Calu3 (cell line): ENCODE measurements around the gene ZC3H13. TPM values are rescaled to one million over a fixed set of nuclear protein-coding genes. Genes with fewer than 3 reads are reported as not detected.

Experiments
- BruUV-seq: library from RNA; stranded (reverse); fragments of 400-500 nt; replicated peaks from 2 replicates; lab custom pipeline; 2021; lab: Mats Ljungman, UMichigan
- CTCF ChIA-PET: fragments of 300-600 bp; sonication (Branson Sonifier 250); formaldehyde crosslinking; loops from one replicate; lab custom pipeline; 2022; ENCODE audit warnings: antibody characterized with exemption; lab: Charles Lee
- DNase-seq: peaks from one replicate; pipeline ENCODE4 v3.0.0; 2022
- H3K27ac Mint-ChIP-seq: one replicate; pipeline ENCODE4 v1.8.0; 2022; ENCODE audit warnings: mixed read lengths; ENCODE audit not compliant: unreplicated experiment
- H3K27me3 Mint-ChIP-seq: one replicate; pipeline ENCODE4 v1.8.0; 2022; ENCODE audit warnings: mixed read lengths; ENCODE audit not compliant: unreplicated experiment
- H3K36me3 Mint-ChIP-seq: one replicate; pipeline ENCODE4 v1.8.0; 2022; ENCODE audit warnings: mild to moderate bottlenecking, moderate library complexity, mixed read lengths; ENCODE audit not compliant: insufficient read depth, unreplicated experiment
- H3K4me1 Mint-ChIP-seq: one replicate; pipeline ENCODE4 v1.8.0; 2022; ENCODE audit warnings: mild to moderate bottlenecking, low read depth, mixed read lengths; ENCODE audit not compliant: unreplicated experiment
- H3K4me3 Mint-ChIP-seq: one replicate; pipeline ENCODE4 v1.8.0; 2022; ENCODE audit warnings: mild to moderate bottlenecking, low read depth, moderate library complexity, mixed read lengths; ENCODE audit not compliant: unreplicated experiment
- H3K9me3 Mint-ChIP-seq: one replicate; pipeline ENCODE4 v1.8.0; 2022; ENCODE audit warnings: low read depth, mixed read lengths; ENCODE audit not compliant: unreplicated experiment
- CTCF ChIP-seq: fragments of 200-600 bp; IDR thresholded peaks from one replicate; pipeline ENCODE4 v1.8.0; 2022; ENCODE audit warnings: antibody characterized with exemption; ENCODE audit not compliant: unreplicated experiment
- intact Hi-C: fragments of 100-400 bp; cut with micrococcal nuclease; formaldehyde crosslinking; loops from one replicate; pipeline ENCODE4 v1.10.0; 2022; ENCODE audit not compliant: unreplicated experiment
- total RNA-seq: library from RNA; stranded (reverse); gene quantifications from 2 replicates; pipeline ENCODE4 v1.2.3, GENCODE V29; 2022

The ZC3H13 gene
- total RNA-seq, 1 experiment from 2014 or later = 28.5 TPM

- no peak for TF ChIP-seq CTCF
- BruUV-seq = no TSS peak
- Mint-ChIP-seq H3K4me3 (no peak overlapping the region), H3K27ac (no peak overlapping the region), H3K9me3 (no peaks in the 10 kb centered on the region), H3K36me3 (no peaks in the 10 kb centered on the region), H3K27me3 (no peaks in the 10 kb centered on the region), H3K4me1 (no peaks in the 10 kb centered on the region)
- CTCF ChIA-PET = no interaction called here
- intact Hi-C loops = no loop called here
- DNase-seq = no peak
These were observed 91.1 kb downstream of the ZC3H13 start for GRCh38 chr13:45961468-45961867.

- H3K36me3 Mint-ChIP-seq = peaks cover 3% of the 10 kb centered on the region
- no peak for DNase-seq
- H3K27me3 Mint-ChIP-seq = no peaks in the 10 kb centered on the region
- no peaks in the 10 kb centered on the region for H3K9me3 Mint-ChIP-seq
- H3K4me3 Mint-ChIP-seq = no peak overlapping the region
- CTCF ChIA-PET = interaction anchor here (0.5 kb wide), 1 partner anchor 1796 kb away, joined by 3 read pairs; no protein-coding TSS in a partner anchor
- H3K4me1 Mint-ChIP-seq = no peaks in the 10 kb centered on the region
- intact Hi-C loops = no loop called here
- BruUV-seq = no TSS peak
- TF ChIP-seq CTCF = no peak
- no peak overlapping the region for H3K27ac Mint-ChIP-seq
These were observed 97.4 kb downstream of the ZC3H13 start for GRCh38 chr13:45954836-45955800.

- intact Hi-C loops = no loop called here
- CTCF ChIA-PET = no interaction called here
- Mint-ChIP-seq H3K36me3 (peaks cover 3% of the 10 kb centered on the region), H3K4me3 (no peak overlapping the region), H3K27me3 (no peaks in the 10 kb centered on the region), H3K27ac (no peak overlapping the region), H3K9me3 (no peaks in the 10 kb centered on the region), H3K4me1 (no peaks in the 10 kb centered on the region)
- DNase-seq = no peak
- BruUV-seq = no TSS peak
- no peak for TF ChIP-seq CTCF
These were observed 99.5 kb downstream of the ZC3H13 start for GRCh38 chr13:45953082-45953481.

- Mint-ChIP-seq H3K27ac (no peak overlapping the region), H3K4me1 (no peaks in the 10 kb centered on the region), H3K27me3 (no peaks in the 10 kb centered on the region), H3K4me3 (no peak overlapping the region), H3K9me3 (no peaks in the 10 kb centered on the region), H3K36me3 (peaks cover 3% of the 10 kb centered on the region)
- no peak for TF ChIP-seq CTCF
- CTCF ChIA-PET = no interaction called here
- no TSS peak for BruUV-seq
- intact Hi-C loops = no loop called here
- no peak for DNase-seq
These were observed 100.8 kb downstream of the ZC3H13 start for GRCh38 chr13:45951724-45952123.
